Activated T-helper 1 cell treated with anti-CD3 and anti-CD28 coated beads, Interleukin-12 subunit alpha, Interleukin-12 subunit beta, Interleukin-2, Interleukin-4 antibody, amounts not matched to agents 30 ng/mL and 10 ng/mL and 1 ng/mL, durations not matched to agents 14 hours and 24 hours and 36 hours (primary cell): Measurements from ENCODE around the gene CDH4. TPM values are rescaled to one million over a fixed set of nuclear protein-coding genes. Genes with fewer than 3 reads are reported as not detected.

Experiments
- DNase-seq: peaks from one replicate; pipeline ENCODE4 v3.0.0; 2021; ENCODE audit warnings: low spot score
- H3K27ac Mint-ChIP-seq: one replicate; pipeline ENCODE4 v1.8.0; 2021; ENCODE audit warnings: mild to moderate bottlenecking, mixed read lengths
- H3K27me3 Mint-ChIP-seq: one replicate; pipeline ENCODE4 v1.8.0; 2022; ENCODE audit warnings: mild to moderate bottlenecking, moderate library complexity, mixed read lengths; ENCODE audit not compliant: insufficient read depth
- H3K36me3 Mint-ChIP-seq: one replicate; pipeline ENCODE4 v1.8.0; 2021; ENCODE audit warnings: low read depth, mixed read lengths
- H3K4me1 Mint-ChIP-seq: one replicate; pipeline ENCODE4 v1.8.0; 2021; ENCODE audit warnings: low read depth, mixed read lengths
- H3K4me3 Mint-ChIP-seq: one replicate; pipeline ENCODE4 v1.8.0; 2021; ENCODE audit warnings: mild to moderate bottlenecking, moderate library complexity, mixed read lengths
- H3K9me3 Mint-ChIP-seq: one replicate; pipeline ENCODE4 v1.8.0; 2021; ENCODE audit warnings: mixed read lengths
- intact Hi-C: fragments of 100-400 bp; cut with micrococcal nuclease; formaldehyde crosslinking; loops from one replicate; pipeline ENCODE4 v1.15.1; 2024
- total RNA-seq: library from RNA; stranded (reverse); gene quantifications from 2 replicates; pipeline ENCODE4 v1.2.3, GENCODE V29; 2022

CDH4 gene
- total RNA-seq, 1 donor from 2014 or later, result not detected

- no peaks in the 10 kb centered on the region for H3K4me1 Mint-ChIP-seq
- intact Hi-C loops, result no loop called here
- peaks cover 9% of the 10 kb centered on the region for H3K9me3 Mint-ChIP-seq
- no peak overlapping the region for H3K27ac Mint-ChIP-seq
- H3K4me3 Mint-ChIP-seq, result no peak overlapping the region
- no peaks in the 10 kb centered on the region for H3K36me3 Mint-ChIP-seq
- no peaks in the 10 kb centered on the region for H3K27me3 Mint-ChIP-seq
- no peak for DNase-seq
Observed at GRCh38 chr20:61868006-61868405, 615.9 kb downstream of the CDH4 start.

DNA sequence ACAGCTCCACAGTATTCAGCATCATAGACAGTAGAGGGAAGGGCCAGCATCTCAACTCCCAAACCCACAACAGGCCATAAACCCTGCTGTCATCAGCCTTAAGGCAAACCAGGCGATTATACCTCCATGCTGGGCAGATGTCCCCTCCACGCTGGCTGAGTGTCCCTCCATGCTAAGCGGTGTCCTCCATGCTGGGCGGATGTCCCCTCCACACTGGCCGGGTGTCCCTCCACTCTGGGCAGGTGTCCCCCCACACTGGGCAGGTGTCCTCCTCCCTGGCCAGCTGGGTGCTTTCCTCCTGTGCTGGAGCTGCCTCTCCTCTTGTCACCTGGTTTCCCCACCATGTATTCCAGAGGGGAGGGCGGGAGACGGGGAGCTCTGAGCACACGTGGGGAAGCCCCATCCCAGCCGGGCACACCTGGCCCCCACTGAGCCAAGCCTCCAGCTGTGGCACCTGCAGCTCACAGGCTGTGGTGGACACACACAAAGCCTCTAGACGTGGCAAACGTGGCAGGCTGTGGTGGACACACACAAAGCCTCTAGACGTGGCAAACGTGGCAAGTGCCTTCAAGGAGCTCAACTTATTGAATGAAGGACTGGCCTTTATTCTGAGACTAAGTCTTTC is 616.5 kb downstream of the CDH4 start:
- Mint-ChIP-seq H3K9me3 (peaks cover 9% of the 10 kb centered on the region), H3K4me1 (no peaks in the 10 kb centered on the region), H3K27ac (no peak overlapping the region), H3K27me3 (no peaks in the 10 kb centered on the region), H3K36me3 (no peaks in the 10 kb centered on the region), H3K4me3 (no peak overlapping the region)
- intact Hi-C loops, result no loop called here
- no peak for DNase-seq

DNA sequence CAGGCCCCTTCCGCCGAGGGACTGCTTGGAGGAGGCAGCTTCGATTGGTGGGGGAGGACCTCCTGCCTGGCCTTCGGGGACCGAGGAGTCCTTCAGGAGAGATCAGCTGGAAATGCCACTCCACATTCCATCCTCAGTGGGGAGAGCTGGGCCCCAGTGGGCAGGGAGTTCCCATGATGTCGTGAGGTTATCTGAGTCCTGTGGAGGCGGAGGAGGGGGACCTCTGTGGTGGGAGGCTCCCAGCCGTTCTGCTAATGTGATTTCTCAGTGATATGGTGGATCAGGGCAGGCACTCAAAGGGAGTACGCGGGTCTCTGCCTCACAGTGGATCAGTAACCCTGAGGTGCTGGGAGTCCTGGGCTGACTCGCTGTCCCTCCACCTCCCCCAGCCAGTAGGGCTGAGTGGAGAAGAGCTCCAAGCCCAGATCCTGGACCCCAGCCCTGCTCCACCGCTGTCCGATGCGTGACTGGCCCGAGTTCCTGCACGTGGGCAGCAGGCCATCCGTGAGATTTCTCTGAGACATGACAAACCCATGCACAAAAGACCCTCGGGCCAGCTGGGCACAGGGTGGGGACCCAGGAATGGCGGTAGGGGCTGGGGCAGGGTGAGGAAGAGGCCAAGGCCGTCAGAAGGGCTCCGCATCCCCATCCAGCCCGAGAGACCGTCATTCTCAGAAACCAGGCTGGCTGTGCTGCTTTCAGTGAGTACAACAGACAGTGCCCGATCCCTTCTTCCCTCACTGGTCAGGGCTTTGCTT is 617.9 kb downstream of the CDH4 start:
- no peaks in the 10 kb centered on the region for H3K36me3 Mint-ChIP-seq
- no peak overlapping the region for H3K4me3 Mint-ChIP-seq
- no peak overlapping the region for H3K27ac Mint-ChIP-seq
- intact Hi-C loops, result no loop called here
- H3K9me3 Mint-ChIP-seq, result peaks cover 9% of the 10 kb centered on the region
- H3K27me3 Mint-ChIP-seq, result no peaks in the 10 kb centered on the region
- H3K4me1 Mint-ChIP-seq, result no peaks in the 10 kb centered on the region
- DNase-seq, result no peak

- H3K27ac Mint-ChIP-seq, result no peak overlapping the region
- no peak overlapping the region for H3K4me3 Mint-ChIP-seq
- intact Hi-C loops, result no loop called here
- no peaks in the 10 kb centered on the region for H3K36me3 Mint-ChIP-seq
- H3K27me3 Mint-ChIP-seq, result no peaks in the 10 kb centered on the region
- H3K9me3 Mint-ChIP-seq, result no peaks in the 10 kb centered on the region
- H3K4me1 Mint-ChIP-seq, result no peaks in the 10 kb centered on the region
- no peak for DNase-seq
Observed at GRCh38 chr20:61871160-61871559, 619.1 kb downstream of the CDH4 start.

GRCh38 chr20:61871913-61872312 is 619.9 kb downstream of the CDH4 start:
- no peaks in the 10 kb centered on the region for H3K9me3 Mint-ChIP-seq
- intact Hi-C loops, result no loop called here
- no peaks in the 10 kb centered on the region for H3K36me3 Mint-ChIP-seq
- DNase-seq, result no peak
- no peaks in the 10 kb centered on the region for H3K27me3 Mint-ChIP-seq
- no peak overlapping the region for H3K27ac Mint-ChIP-seq
- H3K4me3 Mint-ChIP-seq, result no peak overlapping the region
- H3K4me1 Mint-ChIP-seq, result no peaks in the 10 kb centered on the region

DNA sequence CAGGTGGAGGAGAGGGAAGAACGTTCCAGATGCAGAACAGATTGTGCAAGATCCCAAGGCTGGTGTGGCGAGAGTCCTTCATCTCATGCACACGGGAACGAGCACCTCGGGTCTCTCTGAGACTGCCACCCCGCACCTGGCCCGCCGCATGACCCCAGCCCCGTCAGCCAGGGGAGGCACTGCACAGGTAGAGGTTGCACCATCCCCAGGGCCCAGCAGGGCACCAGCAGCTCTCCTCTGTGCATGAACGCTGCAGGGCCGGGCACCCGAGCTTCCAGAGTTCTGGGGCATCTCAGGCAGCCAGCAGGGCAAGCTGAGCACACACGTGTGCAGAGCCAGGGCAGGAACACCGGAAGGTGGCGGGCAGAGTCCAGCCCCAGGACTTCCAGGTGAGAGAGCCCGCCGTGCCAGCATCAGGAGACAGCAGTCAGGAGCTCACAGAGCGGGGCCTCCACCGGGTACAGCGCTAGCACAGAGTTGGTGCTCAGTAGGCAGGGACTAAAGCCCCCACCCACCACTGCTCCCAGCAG is 620.4 kb downstream of the CDH4 start:
- Mint-ChIP-seq H3K36me3 (no peaks in the 10 kb centered on the region), H3K4me3 (no peak overlapping the region), H3K27ac (no peak overlapping the region), H3K4me1 (no peaks in the 10 kb centered on the region), H3K9me3 (no peaks in the 10 kb centered on the region), H3K27me3 (no peaks in the 10 kb centered on the region)
- intact Hi-C loops, result no loop called here
- no peak for DNase-seq

- no peak overlapping the region for H3K27ac Mint-ChIP-seq
- no peak overlapping the region for H3K4me3 Mint-ChIP-seq
- H3K4me1 Mint-ChIP-seq, result no peaks in the 10 kb centered on the region
- intact Hi-C loops, result no loop called here
- DNase-seq, result no peak
- no peaks in the 10 kb centered on the region for H3K27me3 Mint-ChIP-seq
- no peaks in the 10 kb centered on the region for H3K9me3 Mint-ChIP-seq
- no peaks in the 10 kb centered on the region for H3K36me3 Mint-ChIP-seq
Observed at GRCh38 chr20:61873651-61874420, 621.8 kb downstream of the CDH4 start.

DNA sequence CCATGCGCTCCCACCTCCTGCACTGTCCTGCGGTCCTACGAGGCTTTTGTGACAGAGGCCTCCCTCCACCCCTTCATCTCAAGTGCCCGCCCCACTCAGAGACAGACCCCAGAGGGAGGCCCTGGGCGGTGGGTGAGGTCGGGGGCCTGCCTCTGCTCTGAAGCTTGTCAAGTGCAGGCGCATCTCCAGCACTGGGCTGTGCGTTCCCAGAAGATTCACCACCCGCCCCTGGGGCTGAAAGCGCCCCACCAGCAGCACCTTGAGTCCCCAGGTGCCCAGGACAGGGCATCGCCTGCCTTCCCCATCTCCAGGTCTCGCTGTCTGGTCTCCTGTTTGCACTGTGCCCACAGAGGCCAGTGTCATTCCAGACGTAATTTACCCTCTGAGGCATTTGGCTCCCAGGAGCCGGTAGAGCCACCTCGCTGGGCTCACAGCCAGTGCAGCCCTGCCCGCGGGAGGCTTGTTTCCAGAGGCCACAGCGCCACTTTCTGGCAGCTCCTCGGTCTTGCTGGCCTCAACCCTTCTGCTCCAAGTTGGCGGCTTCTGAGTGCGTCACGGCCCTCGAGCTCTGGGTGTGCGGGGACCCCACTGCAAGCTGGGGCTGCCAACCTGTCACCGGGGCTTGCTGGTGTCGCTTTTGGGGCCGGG is 622.5 kb downstream of the CDH4 start:
- intact Hi-C loops, result no loop called here
- no peak overlapping the region for H3K4me3 Mint-ChIP-seq
- H3K9me3 Mint-ChIP-seq, result no peaks in the 10 kb centered on the region
- H3K27me3 Mint-ChIP-seq, result no peaks in the 10 kb centered on the region
- H3K27ac Mint-ChIP-seq, result no peak overlapping the region
- no peaks in the 10 kb centered on the region for H3K36me3 Mint-ChIP-seq
- no peaks in the 10 kb centered on the region for H3K4me1 Mint-ChIP-seq
- no peak for DNase-seq

- Mint-ChIP-seq H3K27me3 (no peaks in the 10 kb centered on the region), H3K9me3 (no peaks in the 10 kb centered on the region), H3K27ac (no peak overlapping the region), H3K4me3 (no peak overlapping the region), H3K4me1 (no peaks in the 10 kb centered on the region), H3K36me3 (no peaks in the 10 kb centered on the region)
- intact Hi-C loops, result no loop called here
- no peak for DNase-seq
Observed at GRCh38 chr20:61875221-61875885, 623.3 kb downstream of the CDH4 start.

GRCh38 chr20:61875996-61876395 is 623.9 kb downstream of the CDH4 start:
- intact Hi-C loops, result no loop called here
- no peak overlapping the region for H3K4me3 Mint-ChIP-seq
- H3K4me1 Mint-ChIP-seq, result no peaks in the 10 kb centered on the region
- H3K27me3 Mint-ChIP-seq, result no peaks in the 10 kb centered on the region
- no peak for DNase-seq
- H3K36me3 Mint-ChIP-seq, result no peaks in the 10 kb centered on the region
- H3K27ac Mint-ChIP-seq, result no peak overlapping the region
- H3K9me3 Mint-ChIP-seq, result no peaks in the 10 kb centered on the region

GRCh38 chr20:61876952-61877728 is 625.1 kb downstream of the CDH4 start:
- no peak for DNase-seq
- H3K27me3 Mint-ChIP-seq, result no peaks in the 10 kb centered on the region
- intact Hi-C loops, result no loop called here
- no peak overlapping the region for H3K27ac Mint-ChIP-seq
- no peaks in the 10 kb centered on the region for H3K4me1 Mint-ChIP-seq
- no peak overlapping the region for H3K4me3 Mint-ChIP-seq
- no peaks in the 10 kb centered on the region for H3K36me3 Mint-ChIP-seq
- no peaks in the 10 kb centered on the region for H3K9me3 Mint-ChIP-seq
